HG03558 (cell line): ENCODE measurements around the gene CPNE9.
"Not testable (repeated sequence)": the region's sequence is repeated elsewhere in the genome, so short reads cannot be mapped to it uniquely, and the experiment has no call there.

Source experiments
- ATAC-seq: cut with Tn5 transposase; IDR thresholded peaks from one replicate; pipeline ENCODE4 v1.9.1; 2021; ENCODE audit warnings: moderate number of reproducible peaks; ENCODE audit not compliant: unreplicated experiment; ENCODE audit errors: extremely low read depth

CPNE9 gene

DNA sequence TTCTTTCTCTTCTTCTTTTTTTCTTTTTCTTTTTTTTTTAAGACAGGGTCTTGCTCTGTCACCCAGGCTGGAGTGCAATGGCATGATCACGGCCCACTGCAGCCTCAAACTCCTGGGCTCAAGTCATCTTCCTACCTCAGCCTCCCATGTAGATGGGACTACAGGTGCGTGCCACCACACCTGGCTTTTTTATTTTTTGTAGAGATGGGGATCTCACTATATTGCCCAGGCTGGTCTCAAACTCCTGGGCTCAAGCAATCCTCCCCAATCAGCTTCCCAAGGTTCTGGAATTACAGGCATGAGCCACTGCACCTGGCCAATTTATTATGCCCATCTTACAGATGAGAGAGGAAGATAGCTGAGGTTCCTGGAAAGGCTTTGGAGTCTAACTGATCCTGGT is 67.4 kb downstream of the CPNE9 start:
- not testable (repeated sequence) for ATAC-seq

DNA sequence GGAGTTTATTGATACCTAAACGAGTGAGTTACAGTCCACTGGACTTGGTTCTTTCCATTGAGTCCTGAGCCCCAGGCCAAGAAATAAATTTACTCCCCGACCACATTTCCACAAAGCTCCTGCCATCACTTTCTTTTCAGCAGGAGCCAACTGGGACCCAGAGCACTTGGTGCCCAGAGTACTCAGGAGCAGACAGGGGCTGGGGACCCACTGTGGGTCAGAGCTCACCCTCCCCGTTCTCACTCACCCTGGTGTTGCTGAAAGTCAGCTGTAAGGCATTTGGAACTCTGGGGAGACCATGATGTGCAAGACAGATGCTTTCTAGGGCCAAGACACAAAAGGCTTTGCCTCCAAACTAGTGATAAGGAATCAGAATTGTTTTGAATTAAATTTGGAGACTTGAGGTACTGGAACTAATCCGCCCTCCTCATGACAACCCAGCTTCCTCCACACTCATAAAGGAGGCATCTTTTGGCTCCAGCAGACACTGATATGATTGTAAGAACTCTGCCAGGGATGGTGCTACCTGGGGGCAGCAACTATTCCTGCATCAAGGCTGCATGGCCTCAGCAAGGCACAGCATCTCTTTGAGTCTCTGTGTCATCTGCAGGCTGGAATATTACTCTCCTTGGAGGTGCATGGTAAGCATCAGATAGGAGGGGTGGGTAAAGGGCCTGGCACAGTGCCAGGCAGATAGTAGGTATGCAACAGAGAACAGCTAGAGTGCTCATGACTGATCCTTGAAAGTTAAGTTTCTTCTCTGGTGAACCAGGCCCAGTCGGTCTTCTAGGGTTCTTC is 73.5 kb downstream of the CPNE9 start:
- no peak for ATAC-seq

DNA sequence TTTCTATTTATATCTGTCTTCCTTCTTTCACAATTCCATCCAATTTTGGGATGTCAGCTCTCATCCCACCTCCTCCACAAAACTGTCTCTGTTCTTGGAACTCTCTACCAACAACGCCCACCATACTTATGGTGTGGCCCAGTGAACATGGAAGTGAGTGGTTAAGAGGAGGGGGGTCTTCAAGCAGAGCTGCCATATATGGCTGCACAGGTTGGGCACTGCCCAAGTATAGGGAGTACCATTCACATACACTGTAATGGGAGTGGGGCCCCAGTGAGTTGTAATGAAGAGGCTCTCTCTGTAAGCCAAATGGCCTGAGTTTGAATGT is 74.0 kb downstream of the CPNE9 start:
- no peak for ATAC-seq

DNA sequence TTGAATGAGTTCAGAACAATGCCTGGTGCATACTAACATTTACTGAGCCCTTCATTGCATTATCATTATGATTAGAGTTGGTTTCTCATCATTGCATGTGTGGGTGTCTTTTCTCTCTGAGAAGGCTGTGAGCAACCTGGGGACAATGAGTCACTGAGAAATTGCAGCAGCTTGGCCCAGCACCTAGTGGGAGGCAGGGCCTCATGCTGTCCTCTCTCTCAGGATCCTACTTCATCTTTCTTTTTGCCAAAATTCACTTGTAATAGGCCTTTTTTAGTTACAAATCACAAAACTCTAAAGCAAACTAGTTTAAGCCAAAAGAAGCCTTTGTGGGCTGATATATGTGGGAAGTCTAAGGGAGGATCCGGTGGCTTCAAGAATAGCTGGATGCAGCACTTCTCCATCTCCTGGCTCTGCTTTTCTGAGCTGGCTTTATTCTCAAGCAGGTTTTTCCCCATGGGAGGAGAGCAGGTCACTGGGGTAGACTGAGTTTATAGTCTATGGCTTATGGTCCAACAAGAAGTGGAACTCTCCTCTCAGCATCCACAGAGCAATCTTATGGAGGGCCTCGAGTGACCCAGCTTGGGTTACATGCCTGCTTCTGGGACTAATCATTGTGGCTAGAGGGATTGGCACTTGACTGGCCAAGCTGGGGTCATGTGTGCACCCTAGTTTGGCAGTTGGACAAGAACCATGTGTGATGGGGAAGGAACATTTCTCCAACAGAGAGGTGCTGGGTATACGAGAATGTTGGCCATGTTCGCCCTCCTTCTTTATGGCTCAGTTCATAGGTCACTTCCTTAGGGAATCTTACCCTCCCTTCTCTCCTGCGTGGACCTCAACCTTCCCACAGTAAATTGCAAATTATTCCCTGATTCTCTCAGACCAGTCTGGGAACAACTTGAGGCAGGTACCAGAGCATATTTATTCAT is 74.8 kb downstream of the CPNE9 start:
- ATAC-seq, result no peak

DNA sequence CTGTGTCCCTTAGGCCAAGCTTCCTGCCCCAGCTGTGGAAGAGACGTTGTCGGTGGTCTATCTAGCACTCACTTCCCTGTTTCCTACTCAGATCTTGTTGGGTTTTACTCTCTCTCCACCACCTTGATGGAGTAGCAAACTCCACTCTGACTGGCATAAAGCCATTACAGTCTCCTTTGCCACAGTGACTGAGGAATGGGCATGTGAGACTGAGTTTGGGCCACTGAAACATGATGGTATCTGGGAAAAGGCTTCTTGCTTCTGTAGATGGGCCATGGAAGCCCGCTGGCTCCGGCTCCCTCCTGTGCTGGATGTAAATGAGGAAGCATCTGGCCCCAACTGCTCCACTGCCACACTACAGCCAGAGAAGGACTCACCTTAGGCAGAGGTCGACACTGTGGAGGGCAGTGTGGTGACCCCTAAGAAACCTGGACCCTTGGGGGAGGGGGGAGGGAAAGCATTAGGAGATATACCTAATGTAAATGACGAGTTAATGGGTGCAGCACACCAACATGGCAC is 75.5 kb downstream of the CPNE9 start:
- ATAC-seq, result no peak
